Frontal cortex (tissue), 4 donors: ENCODE measurements around the gene NFASC. TPM values are rescaled to one million over a fixed set of nuclear protein-coding genes. Genes with fewer than 3 reads are reported as not detected.
A peak's percentile ranks its signal among the peaks of the same experiment; 100 is the strongest.

Source experiments
- DNase-seq, 2 donors: peaks; one replicate each; pipeline ENCODE4 v3.0.0; 2012; ENCODE audit warnings: low spot score in 2 of 2
- FAIRE-seq: peaks from 2 replicates; lab custom pipeline; 2012; peaks lifted over from hg19 to GRCh38; lab: Jason Lieb, UNC
- total RNA-seq: library from RNA; depleted of rRNA; stranded (reverse); fragments of >200 nt; gene quantifications from one replicate; pipeline ENCODE4 v1.2.3, GENCODE V29; 2014
- donor health status: control.
- donor health status: control.
- donor health status: control.

The NFASC gene
- total RNA-seq, 1 donor from 2014 or later = 27.3 TPM

GRCh38 chr1:205047764-205048231 lies 177.1 kb downstream of the NFASC start:
- DNase-seq = no peak
- FAIRE-seq = no peak

GRCh38 chr1:205048382-205048781 lies 177.7 kb downstream of the NFASC start:
- peak; percentile 61 to 68 for DNase-seq
- FAIRE-seq = no peak

- FAIRE-seq (no peak), DNase-seq (no peak)
These were observed 178.8 kb downstream of the NFASC start for GRCh38 chr1:205049479-205049878.

GRCh38 chr1:205052690-205053089 lies 182.0 kb downstream of the NFASC start:
- FAIRE-seq = no peak

GRCh38 chr1:205053296-205053695 lies 182.6 kb downstream of the NFASC start:
- FAIRE-seq (no peak), DNase-seq (no peak)

More at GRCh38 chr1:205052690-205053089, 182.0 kb downstream of the NFASC start:
- DNase-seq = no peak

GRCh38 chr1:205054013-205054412 lies 183.4 kb downstream of the NFASC start:
- FAIRE-seq (no peak), DNase-seq (no peak)

- no peak for FAIRE-seq
- DNase-seq = no peak
These were observed 185.5 kb downstream of the NFASC start for GRCh38 chr1:205056188-205056611.

- DNase-seq (no peak), FAIRE-seq (no peak)
These were observed 186.4 kb downstream of the NFASC start for GRCh38 chr1:205056956-205057568.

GRCh38 chr1:205057808-205058575 lies 187.3 kb downstream of the NFASC start:
- FAIRE-seq = no peak
- no peak for DNase-seq

GRCh38 chr1:205058853-205059252 lies 188.2 kb downstream of the NFASC start:
- no peak for FAIRE-seq
- DNase-seq = no peak

GRCh38 chr1:205059660-205060059 lies 189.0 kb downstream of the NFASC start:
- FAIRE-seq = no peak
- no peak for DNase-seq

GRCh38 chr1:205060746-205061145 lies 190.1 kb downstream of the NFASC start:
- DNase-seq = no peak
- FAIRE-seq = no peak

GRCh38 chr1:205061227-205061626 lies 190.6 kb downstream of the NFASC start:
- no peak for DNase-seq

GRCh38 chr1:205061665-205062069 lies 191.0 kb downstream of the NFASC start:
- DNase-seq (peak; percentile 61 to 86), FAIRE-seq (no peak)

More at GRCh38 chr1:205061227-205061626, 190.6 kb downstream of the NFASC start:
- FAIRE-seq = no peak

GRCh38 chr1:205062319-205062718 lies 191.7 kb downstream of the NFASC start:
- DNase-seq = no peak
- FAIRE-seq = no peak

GRCh38 chr1:205062895-205063294 lies 192.2 kb downstream of the NFASC start:
- DNase-seq (no peak), FAIRE-seq (no peak)

GRCh38 chr1:205064301-205064700 lies 193.6 kb downstream of the NFASC start:
- DNase-seq = no peak
- FAIRE-seq = no peak

- DNase-seq (no peak), FAIRE-seq (no peak)
These were observed 194.2 kb downstream of the NFASC start for GRCh38 chr1:205064741-205065316.

GRCh38 chr1:205065666-205066065 lies 195.0 kb downstream of the NFASC start:
- FAIRE-seq (no peak), DNase-seq (no peak)

GRCh38 chr1:205066141-205066818 lies 195.6 kb downstream of the NFASC start:
- FAIRE-seq = no peak
- no peak for DNase-seq
